Activated CD4-positive, alpha-beta T cell treated with anti-CD3 and anti-CD28 coated beads for 1 hour (primary cell): ENCODE measurements around the gene PRM3.

ENCODE experiments used
- DNase-seq: peaks from one replicate; pipeline ENCODE4 v3.0.0-alpha.2; 2020

PRM3 gene

GRCh38 chr16:11272921-11273720 is at the start of gene PRM3:
TSS of gene PRM3 (minus strand) at chr16:11273629. CDS start at chr16:11273595, 34 bp downstream.
- no peak for DNase-seq

- no peak for DNase-seq
These were observed 49.4 kb upstream of the PRM3 start for GRCh38 chr16:11322823-11323222.

- DNase-seq, result no peak
These were observed 48.2 kb upstream of the PRM3 start for GRCh38 chr16:11321662-11322061.

GRCh38 chr16:11320170-11320569 is 46.7 kb upstream of the PRM3 start:
- DNase-seq, result no peak

- DNase-seq, result no peak
These were observed 46.2 kb upstream of the PRM3 start for GRCh38 chr16:11319529-11320146.

GRCh38 chr16:11318817-11319216 is 45.4 kb upstream of the PRM3 start:
- no peak for DNase-seq

- no peak for DNase-seq
These were observed 43.0 kb upstream of the PRM3 start for GRCh38 chr16:11316331-11317015.

GRCh38 chr16:11315510-11315909 is 42.1 kb upstream of the PRM3 start:
- no peak for DNase-seq

- no peak for DNase-seq
These were observed 41.0 kb upstream of the PRM3 start for GRCh38 chr16:11314309-11314894.

- DNase-seq, result no peak
These were observed 40.3 kb upstream of the PRM3 start for GRCh38 chr16:11313493-11314308.

GRCh38 chr16:11312718-11313492 is 39.5 kb upstream of the PRM3 start:
- no peak for DNase-seq

- no peak for DNase-seq
These were observed 37.6 kb upstream of the PRM3 start for GRCh38 chr16:11310997-11311561.

- DNase-seq, result no peak
These were observed 37.2 kb upstream of the PRM3 start for GRCh38 chr16:11310634-11310977.

- no peak for DNase-seq
These were observed 36.6 kb upstream of the PRM3 start for GRCh38 chr16:11309895-11310633.

GRCh38 chr16:11308493-11309283 is 35.3 kb upstream of the PRM3 start:
- no peak for DNase-seq

- DNase-seq, result no peak
These were observed 34.4 kb upstream of the PRM3 start for GRCh38 chr16:11307639-11308492.

GRCh38 chr16:11306997-11307638 is 33.7 kb upstream of the PRM3 start:
- no peak for DNase-seq

- DNase-seq, result no peak
These were observed 33.0 kb upstream of the PRM3 start for GRCh38 chr16:11306381-11306780.
